Hematopoietic multipotent progenitor cell treated with erythropoietin and hydrocortisone succinate and interleukin-3 and kit ligand, for 4 days (in vitro differentiated cells): ENCODE data around the gene TINAGL1.
A peak's percentile ranks its signal among the peaks of the same experiment; 100 is the strongest.

Source experiments
- DNase-seq: peaks from one replicate; pipeline ENCODE4 v3.0.0-alpha.2; 2015

The TINAGL1 gene

DNA sequence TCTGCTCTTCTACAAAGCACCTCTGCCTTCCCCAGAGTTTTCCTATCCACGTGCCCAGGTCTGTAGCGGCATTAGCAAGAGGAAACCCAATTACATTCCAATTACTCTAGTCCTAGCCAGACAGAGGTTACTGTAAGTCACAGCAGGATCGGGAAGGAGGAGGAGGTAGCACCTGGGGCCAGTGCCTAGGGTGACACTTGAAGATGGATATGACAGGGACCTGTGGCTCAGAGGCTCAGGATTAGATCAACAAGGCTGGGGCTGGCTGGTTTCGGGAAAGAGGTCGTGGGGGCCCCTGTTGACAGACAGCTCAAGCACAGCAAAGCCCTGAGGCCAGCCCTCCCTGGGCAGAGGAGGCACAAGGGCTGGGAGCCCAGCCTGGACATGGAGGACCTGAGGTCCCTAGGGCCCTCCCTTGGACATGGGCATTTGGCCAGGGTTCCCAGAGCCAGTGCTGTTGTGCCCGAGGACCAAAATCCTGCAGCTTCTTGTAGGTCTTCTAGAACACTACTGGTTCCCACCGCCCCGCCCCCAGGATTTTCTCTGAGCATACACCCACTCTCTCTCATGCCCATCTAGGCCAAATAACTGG lies 38.2 kb downstream of the TINAGL1 start:
- no peak for DNase-seq

- DNase-seq = no peak
These were observed 39.1 kb downstream of the TINAGL1 start for GRCh38 chr1:31615414-31615813.

- no peak for DNase-seq
These were observed 39.6 kb downstream of the TINAGL1 start for GRCh38 chr1:31615939-31616338.

DNA sequence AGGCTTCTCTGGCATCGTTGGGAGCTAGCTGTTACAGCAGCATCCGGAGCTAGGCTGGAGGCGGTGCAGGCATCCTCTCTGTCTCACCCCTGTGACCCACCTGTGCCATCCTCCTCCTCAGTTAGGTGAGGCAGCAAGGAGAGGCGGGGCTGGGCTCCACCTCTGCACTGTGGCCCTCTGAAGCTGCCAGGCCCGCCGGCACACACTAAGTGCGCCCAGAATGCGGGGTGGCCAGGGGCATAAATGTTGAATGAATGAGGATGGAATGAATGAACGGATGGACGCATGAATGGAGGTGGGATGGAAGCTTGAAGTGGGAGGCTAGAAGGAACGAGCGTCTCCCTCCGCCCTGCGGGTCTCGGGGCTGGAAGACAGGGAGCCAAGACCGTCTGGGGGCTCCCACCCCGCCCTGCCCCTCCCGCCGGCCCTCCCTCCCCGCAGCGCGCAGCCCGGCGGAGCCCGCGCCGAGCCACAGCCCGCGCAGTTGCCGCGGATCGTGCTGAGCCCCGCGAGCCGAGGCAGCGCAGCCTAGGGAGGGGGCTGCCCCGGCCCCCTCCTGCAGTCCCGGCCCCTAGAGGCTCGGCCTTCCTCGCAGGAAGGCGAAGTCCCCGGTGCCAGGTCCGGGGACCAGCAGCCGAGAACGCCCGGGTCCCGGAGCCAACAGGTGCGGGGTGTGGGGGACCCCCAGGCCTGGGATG lies 41.1 kb downstream of the TINAGL1 start, which contains the start of gene HCRTR1:
HCRTR1 (plus strand) TSS at position 472 of the 698 bp plus-strand sequence. CDS start 1,504 bp downstream, outside the sequence.
- DNase-seq = no peak

- DNase-seq = peak; percentile 67
These were observed 41.8 kb downstream of the TINAGL1 start for GRCh38 chr1:31617916-31618746.

DNA sequence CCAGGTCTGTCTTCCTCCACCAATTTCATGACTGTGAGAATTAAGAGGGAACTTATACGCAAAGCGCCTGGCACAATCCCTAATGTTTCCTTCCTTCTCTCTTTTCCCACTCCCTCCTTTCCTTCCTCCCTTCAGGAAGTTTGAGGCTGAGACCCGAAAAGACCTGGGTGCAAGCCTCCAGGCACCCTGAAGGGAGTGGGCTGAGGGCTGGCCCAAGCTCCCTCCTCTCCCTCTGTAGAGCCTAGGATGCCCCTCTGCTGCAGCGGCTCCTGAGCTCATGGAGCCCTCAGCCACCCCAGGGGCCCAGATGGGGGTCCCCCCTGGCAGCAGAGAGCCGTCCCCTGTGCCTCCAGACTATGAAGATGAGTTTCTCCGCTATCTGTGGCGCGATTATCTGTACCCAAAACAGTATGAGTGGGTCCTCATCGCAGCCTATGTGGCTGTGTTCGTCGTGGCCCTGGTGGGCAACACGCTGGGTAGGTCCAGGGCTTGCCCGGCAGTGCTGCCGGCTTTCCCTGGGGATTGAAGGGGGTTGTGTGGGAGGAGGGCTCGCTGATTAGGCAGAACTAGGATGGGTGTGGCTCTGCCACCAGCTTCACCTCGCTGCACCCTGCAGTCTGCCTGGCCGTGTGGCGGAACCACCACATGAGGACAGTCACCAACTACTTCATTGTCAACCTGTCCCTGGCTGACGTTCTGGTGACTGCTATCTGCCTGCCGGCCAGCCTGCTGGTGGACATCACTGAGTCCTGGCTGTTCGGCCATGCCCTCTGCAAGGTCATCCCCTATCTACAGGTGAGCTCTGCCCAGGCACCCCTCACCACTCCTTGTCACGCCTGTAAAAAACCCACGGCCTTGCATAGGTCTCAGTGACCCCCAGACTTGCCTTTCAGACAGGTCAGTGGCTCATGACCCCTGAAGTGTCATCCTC lies 42.9 kb downstream of the TINAGL1 start:
- no peak for DNase-seq

DNA sequence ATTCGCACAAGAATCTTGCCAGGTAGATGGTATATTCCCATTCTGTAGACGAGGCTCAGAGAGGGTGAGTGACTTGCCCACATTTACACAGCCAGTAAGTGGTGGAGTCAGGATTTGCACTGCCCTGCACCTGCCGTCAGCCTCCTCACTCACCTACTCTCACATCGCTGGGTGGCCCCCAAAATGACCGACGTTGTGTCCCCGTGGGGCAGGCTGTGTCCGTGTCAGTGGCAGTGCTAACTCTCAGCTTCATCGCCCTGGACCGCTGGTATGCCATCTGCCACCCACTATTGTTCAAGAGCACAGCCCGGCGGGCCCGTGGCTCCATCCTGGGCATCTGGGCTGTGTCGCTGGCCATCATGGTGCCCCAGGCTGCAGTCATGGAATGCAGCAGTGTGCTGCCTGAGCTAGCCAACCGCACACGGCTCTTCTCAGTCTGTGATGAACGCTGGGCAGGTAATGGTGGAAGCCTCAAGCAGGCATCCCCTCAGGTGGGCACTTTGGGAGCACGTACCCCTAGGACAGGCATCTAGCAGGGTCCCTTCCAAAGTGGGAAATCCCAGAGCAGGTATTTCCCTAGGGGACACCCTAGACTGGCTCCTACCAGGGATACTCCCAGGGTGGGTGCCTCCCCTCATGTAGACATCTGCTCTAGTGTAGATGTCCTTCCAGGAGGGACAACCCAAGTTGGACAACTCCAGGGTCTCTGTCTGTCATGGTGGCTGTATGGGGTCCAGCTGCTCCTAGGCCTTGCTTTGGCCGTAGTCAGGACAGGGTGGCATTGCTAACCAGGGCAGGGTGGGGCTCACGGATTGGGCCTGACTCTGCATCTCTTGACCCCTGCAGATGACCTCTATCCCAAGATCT lies 44.5 kb downstream of the TINAGL1 start:
- no peak for DNase-seq

GRCh38 chr1:31621498-31621820 lies 45.1 kb downstream of the TINAGL1 start:
- DNase-seq = no peak

DNA sequence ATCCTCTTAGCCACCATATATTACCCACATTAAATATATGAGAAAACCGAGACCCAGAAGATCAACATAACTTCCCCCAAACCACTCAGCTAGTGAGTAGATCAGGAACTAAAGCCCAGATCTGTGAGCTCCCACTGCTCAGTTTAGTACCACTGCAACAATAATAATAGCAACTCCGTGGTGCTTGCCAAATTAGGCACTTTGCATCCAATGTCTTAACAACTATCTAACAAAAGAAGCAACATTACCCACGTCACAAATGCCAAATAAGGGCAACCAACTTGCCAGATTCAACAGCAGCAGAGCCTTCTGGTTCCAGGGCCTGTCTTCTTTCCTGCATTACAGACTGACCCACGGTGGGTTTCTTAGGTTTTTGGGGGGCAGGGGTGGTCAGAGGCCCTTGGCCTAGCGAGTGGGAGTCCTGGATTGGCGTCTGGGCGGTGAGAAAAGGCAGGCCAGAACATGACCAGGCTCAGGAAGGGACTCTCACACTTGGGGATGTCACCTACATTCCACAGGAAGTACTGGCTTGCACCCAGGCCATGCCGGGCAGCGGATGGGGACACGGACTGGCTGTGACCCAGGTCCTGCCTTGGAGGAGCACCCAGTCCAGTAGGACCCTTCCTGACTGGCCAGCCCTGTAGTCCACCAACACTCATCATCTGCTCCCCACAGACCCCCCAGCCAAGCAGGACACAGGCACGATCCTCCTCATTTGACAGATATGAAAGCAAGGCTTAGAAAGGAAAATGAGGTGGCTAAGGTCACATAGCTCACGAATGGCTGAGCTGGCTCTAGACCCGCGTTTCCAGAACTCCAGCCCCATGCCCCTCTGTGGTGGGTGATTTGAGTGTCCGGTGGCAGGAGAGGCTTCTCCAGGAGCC lies 45.8 kb downstream of the TINAGL1 start:
- DNase-seq = no peak

GRCh38 chr1:31623365-31623764 lies 47.0 kb downstream of the TINAGL1 start:
- no peak for DNase-seq

DNA sequence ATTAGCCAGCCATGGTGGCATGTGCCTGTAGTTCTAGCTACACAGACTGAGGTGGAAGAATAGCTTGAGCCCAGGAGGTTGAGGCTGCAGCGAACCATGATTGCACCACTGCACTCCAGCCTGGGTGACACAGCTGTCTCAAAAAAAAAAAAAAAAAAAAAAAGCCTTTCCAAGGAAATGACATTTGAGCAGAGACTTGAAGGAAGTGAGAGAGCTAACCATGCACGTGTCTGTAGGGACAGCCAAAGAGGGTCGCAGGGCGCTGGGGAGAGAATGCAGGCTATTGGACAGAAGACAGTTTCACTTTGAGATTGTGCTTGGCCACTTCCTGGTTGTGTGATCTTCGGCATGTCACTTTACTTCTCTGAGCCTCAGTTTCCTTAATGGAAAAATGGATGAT lies 48.0 kb downstream of the TINAGL1 start:
- no peak for DNase-seq

- no peak for DNase-seq
These were observed 48.6 kb downstream of the TINAGL1 start for GRCh38 chr1:31624731-31625514.

GRCh38 chr1:31625561-31626222 lies 49.4 kb downstream of the TINAGL1 start:
- no peak for DNase-seq

DNA sequence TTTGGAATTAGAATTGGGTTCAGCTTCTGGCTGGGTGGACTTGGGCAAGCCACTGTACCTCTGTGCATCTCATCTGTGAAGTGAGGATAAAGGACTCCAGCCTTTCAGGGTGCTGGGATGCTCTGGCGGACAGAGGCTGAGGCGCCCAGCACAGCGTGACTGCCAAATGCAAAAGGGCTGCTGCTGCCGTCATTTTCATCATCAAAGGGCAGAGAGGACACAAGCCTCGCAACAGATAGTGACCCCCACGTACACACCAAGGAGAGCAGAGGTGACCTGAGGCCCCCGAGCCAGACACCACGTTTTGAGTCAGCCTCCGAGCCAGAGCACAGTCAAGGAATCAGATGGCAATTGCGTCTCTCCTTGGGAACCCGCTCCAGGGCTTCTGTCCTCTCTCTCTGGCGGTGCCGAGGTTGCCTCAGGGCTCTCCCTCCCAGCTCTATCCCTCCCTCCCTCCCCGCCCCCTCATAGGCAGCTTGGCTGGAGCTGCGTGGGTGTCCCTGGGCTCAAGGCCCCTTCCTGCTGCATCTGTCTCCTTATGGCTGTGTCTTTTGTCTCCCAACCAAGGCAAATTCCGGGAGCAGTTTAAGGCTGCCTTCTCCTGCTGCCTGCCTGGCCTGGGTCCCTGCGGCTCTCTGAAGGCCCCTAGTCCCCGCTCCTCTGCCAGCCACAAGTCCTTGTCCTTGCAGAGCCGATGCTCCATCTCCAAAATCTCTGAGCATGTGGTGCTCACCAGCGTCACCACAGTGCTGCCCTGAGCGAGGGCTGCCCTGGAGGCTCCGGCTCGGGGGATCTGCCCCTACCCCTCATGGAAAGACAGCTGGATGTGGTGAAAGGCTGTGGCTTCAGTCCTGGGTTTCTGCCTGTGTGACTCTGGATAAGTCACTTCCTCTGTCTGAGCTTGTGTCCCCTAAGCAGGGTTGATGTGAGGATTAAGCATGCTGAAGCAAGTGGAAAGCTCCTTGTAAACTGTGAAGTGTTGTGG lies 50.2 kb downstream of the TINAGL1 start:
- DNase-seq = peak; percentile 15

DNA sequence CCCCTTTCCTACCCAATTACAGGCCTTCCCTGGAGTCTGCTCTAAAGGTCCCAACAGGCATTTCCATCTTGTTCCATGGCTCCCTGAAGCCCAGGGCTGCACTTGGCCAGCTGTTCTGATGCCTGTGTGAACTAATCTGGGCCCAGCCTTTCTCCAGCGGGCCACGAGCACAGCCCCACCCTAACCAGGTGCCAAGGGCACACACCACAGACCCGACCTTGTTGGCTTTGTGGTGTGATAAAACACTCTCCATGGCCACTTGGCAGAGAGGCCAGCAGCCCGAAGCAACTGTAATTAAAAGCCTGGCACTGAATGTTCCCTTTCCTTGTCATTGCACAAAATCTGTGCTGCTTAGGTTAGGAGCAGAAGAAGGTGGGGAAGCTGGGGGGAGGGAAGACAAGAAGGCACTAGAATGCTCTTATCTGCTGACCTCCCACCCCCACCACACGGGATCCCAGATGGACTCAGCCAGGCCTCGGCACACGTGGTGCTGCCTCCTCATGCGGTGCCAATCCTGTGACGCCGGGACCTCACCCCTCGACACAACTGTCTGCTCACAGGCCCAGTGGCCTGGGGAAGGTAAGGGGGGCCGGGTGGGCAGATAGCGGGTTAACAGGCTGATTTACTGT lies 51.1 kb downstream of the TINAGL1 start:
- DNase-seq = peak; percentile 10

- DNase-seq = peak; percentile 29
These were observed 51.7 kb downstream of the TINAGL1 start for GRCh38 chr1:31627930-31628559.
